ENCODE results near the gene PLEK2.

The PLEK2 gene

DNA sequence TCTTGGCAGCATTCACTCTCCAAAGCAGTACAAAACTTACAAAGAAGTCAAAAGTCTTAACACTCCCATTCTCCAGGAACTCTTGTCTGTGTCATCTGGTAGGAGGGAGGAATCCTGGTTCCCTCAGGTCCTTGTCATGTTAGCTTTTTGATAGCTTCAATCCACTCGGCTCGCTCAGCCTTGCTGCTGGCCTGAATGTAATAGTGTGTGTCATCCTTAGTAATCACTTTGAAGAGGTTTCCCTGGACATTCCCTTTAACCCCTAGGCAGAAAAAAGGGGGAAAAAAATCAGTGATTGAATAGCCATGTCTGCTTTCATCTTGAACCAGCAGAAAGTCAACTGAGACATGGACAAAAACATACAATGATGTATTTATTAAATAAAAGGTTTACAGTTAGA is 24.8 kb downstream of the PLEK2 start:
- TF ChIP-seq CTCF (IDR thresholded peaks at IDR 0.05; ENCODE audit: control extremely low read depth, extremely low read depth, low read depth, missing control alignments): no peak
- ChIA-PET CTCF (interaction anchor here (1.3 kb wide), 1 partner anchor 23 kb away, joined by 4 read pairs; no protein-coding TSS in a partner anchor), POLR2A (no interaction called here)
- DNase-seq (ENCODE audit: extremely low spot score): no peak

DNA sequence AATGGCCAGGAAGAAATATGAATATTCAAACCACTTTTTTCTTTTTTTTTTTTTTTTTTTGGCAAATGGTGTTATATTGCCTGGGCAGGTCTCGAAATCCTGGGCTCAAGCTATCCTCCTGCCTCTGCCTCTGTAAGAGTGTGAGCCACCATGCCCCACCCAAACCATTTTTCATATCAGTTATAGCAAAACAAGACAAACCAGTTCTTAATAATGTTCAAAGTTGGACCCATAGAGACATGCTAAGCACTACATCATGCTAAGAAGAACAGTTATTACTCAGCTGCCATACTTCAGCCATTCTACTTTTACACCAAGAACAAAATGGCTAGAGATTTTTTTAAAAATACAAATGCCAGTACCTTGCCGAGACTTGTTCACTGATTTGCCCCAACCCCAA is 26.3 kb downstream of the PLEK2 start:
- no peak for TF ChIP-seq CTCF (IDR thresholded peaks at IDR 0.05; ENCODE audit: control extremely low read depth, extremely low read depth, low read depth, missing control alignments)
- POLR2A ChIA-PET: no interaction called here
- CTCF ChIA-PET: interaction anchor here (0.9 to 1.5 kb wide), 3 partner anchors 26 to 233 kb away, joined by 3 to 5 read pairs (median 4); partner anchors contain the start of genes ATP6V1D and EIF2S1

GRCh38 chr14:67385120-67385519 is 26.8 kb downstream of the PLEK2 start:
- ChIA-PET CTCF (interaction anchor here (1.5 to 1.7 kb wide), 3 partner anchors 15 to 319 kb away, joined by 4 to 5 read pairs (median 4); no protein-coding TSS in a partner anchor), POLR2A (no interaction called here)
- no peak for DNase-seq (ENCODE audit: extremely low spot score)
- no peak for TF ChIP-seq CTCF (IDR thresholded peaks at IDR 0.05; ENCODE audit: control extremely low read depth, extremely low read depth, low read depth, missing control alignments)

More for the DNA sequence above, 26.3 kb downstream of the PLEK2 start:
- no peak for DNase-seq (ENCODE audit: extremely low spot score)

DNA sequence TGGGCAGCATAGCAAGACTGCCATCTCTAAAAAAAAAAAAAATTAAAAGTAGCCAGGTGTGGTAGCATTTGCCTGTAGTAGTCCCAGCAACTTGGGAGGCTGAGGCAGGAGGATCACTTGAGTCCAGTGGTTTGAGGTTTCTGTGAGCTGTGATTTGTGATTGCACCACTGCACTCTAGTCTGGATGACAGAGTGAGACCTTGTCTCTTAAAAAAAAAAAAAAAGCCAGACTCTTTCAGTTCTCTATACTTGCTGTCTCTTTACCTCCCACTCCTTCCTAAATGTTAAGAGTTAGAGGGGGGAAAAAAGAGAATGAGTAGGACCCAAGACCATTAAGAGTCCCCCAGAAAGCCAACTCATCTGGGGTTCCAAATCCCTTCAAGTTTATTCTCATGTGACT is 34.0 kb downstream of the PLEK2 start:
- CTCF ChIA-PET: interaction anchor here (1.5 to 2.0 kb wide), 2 partner anchors 14 to 18 kb away, joined by 4 to 5 read pairs; partner anchors contain the start of gene ATP6V1D
- DNase-seq (ENCODE audit: extremely low spot score): no peak
- TF ChIP-seq CTCF (IDR thresholded peaks at IDR 0.05; ENCODE audit: control extremely low read depth, extremely low read depth, low read depth, missing control alignments): no peak
- POLR2A ChIA-PET: no interaction called here

- ChIA-PET CTCF (interaction anchor here (1.7 kb wide), 1 partner anchor 13 kb away, joined by 5 read pairs; the partner anchor contains the start of genes ATP6V1D and EIF2S1), POLR2A (no interaction called here)
- TF ChIP-seq CTCF (IDR thresholded peaks at IDR 0.05; ENCODE audit: control extremely low read depth, extremely low read depth, low read depth, missing control alignments): no peak
- peak; percentile 34 for DNase-seq (ENCODE audit: extremely low spot score)
Measured at GRCh38 chr14:67373347-67373746, 38.6 kb downstream of the PLEK2 start.

DNA sequence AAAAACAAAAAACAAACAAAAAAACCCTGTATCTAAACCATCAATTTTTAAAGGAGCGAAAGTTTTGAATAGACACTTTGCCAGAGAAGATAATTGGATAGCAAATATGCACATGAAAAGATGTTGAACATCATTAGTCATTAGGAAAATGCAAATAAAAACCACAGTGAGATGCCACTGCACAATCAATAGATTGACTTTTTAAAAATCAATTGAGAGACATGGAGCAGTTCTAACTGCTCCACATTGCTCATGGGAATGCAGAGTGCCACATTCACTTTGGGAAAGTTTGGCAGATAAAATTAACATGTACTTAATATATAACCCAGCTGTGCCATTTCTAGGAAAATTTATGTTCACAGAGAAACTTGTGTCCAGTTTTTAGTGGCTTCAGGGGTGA is 39.1 kb downstream of the PLEK2 start:
- ChIA-PET CTCF (interaction anchor here (1.7 kb wide), 1 partner anchor 13 kb away, joined by 5 read pairs; the partner anchor contains the start of genes ATP6V1D and EIF2S1), POLR2A (no interaction called here)
- no peak for DNase-seq (ENCODE audit: extremely low spot score)
- TF ChIP-seq CTCF (IDR thresholded peaks at IDR 0.05; ENCODE audit: control extremely low read depth, extremely low read depth, low read depth, missing control alignments): no peak
